HFF-Myc (cell line): Measurements from ENCODE around the gene FOXD1.
A peak's percentile ranks its signal among the peaks of the same experiment; 100 is the strongest.
"Not testable (repeated sequence)": the region's sequence is repeated elsewhere in the genome, so short reads cannot be mapped to it uniquely, and the experiment has no call there.

ENCODE experiments used
- DNase-seq: peaks from one replicate; pipeline ENCODE4 v3.0.0-alpha.2; 2011; ENCODE audit warnings: low read depth; ENCODE audit errors: extremely low read depth
- H3K4me3 ChIP-seq: replicated peaks from 2 replicates; pipeline ENCODE4 v1.5.1; 2011; ENCODE audit warnings: low read depth, mild to moderate bottlenecking, control low read depth, low read length
- TF ChIP-seq, protein P1 (sequence below): IDR thresholded peaks from 2 replicates; pipeline ENCODE4 v1.5.1; 2012; ENCODE audit warnings: mild to moderate bottlenecking, low read depth, low read length, control low read depth; ENCODE audit errors: missing control alignments

Gene FOXD1

DNA sequence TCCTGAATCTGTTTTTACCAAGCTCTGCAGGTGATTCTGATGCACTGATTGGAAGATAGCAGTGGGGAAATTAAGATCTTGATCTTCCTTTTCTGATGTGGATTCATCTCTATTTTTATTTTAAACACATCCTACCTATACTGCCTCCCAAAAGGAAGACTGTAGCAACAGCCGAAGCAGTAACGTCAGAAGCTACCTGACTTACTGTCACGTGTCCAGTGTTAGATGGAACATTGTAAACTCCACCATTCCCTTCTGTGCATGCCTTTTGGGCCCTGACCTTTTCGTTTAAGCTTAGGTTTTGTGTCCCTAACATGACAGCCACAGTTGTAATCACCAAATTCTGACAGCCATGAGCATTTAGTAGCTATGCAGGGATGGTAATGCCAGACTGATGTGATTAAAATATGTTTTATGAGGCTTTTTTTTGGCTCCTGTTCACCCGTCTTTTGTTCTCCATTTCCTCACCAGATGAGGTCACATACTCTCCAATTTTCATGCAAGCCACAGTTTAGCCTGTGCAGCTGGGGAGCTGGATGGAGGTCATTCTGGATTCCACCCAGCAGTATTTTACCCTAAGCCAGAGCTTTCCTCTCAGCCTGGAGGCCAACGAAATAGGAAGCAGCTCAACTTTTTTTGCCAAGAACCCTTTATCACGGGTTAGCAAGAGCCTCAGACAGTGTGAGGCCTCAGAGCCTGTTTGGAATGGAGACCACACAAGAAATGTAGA is 15.6 kb upstream of the FOXD1 start:
- peak; percentile 52 for DNase-seq
- TF ChIP-seq, protein P1, sequence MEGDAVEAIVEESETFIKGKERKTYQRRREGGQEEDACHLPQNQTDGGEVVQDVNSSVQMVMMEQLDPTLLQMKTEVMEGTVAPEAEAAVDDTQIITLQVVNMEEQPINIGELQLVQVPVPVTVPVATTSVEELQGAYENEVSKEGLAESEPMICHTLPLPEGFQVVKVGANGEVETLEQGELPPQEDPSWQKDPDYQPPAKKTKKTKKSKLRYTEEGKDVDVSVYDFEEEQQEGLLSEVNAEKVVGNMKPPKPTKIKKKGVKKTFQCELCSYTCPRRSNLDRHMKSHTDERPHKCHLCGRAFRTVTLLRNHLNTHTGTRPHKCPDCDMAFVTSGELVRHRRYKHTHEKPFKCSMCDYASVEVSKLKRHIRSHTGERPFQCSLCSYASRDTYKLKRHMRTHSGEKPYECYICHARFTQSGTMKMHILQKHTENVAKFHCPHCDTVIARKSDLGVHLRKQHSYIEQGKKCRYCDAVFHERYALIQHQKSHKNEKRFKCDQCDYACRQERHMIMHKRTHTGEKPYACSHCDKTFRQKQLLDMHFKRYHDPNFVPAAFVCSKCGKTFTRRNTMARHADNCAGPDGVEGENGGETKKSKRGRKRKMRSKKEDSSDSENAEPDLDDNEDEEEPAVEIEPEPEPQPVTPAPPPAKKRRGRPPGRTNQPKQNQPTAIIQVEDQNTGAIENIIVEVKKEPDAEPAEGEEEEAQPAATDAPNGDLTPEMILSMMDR: no peak
- no peak overlapping the region for H3K4me3 ChIP-seq

DNA sequence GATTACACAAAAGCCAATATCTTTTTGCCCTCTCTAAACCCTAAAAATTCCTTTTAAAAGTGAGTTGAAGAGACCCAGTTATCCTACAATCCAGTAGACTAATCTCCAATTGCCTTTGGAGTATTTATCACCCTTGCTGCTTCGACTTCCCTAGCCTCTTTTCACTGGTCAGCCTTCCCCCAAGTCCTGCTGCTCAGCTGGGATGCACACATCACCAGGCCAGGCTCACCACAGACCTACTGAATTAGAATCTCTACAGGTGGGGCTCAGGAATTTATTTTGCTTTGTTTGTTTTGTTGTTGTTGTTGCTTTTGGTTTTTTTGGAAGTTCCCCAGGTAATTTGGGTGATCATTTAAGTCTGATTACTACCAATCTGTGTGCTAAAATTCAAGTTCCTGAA is 11.6 kb upstream of the FOXD1 start:
- no peak overlapping the region for H3K4me3 ChIP-seq
- TF ChIP-seq, protein P1: no peak
- no peak for DNase-seq

DNA sequence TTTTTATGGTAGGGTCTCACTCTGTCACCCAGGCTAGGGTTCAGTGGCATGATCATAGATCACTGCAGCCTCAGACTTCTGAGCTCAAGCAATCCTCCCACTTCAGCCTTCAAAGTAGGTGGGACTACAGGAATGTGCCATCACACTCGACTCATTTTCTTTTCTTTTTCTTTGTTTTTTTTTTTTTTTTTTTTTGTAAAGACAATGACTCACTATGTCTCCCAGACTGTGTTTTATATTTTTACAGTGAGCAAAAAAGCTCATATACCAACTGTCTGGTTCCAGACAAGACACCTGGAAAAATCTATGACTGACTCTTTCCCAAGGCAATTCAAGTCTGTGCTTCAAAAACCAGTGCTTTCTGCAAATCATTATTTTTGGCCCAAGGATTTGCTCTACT is 10.8 kb upstream of the FOXD1 start:
- DNase-seq: no peak
- TF ChIP-seq, protein P1: no peak
- no peak overlapping the region for H3K4me3 ChIP-seq

DNA sequence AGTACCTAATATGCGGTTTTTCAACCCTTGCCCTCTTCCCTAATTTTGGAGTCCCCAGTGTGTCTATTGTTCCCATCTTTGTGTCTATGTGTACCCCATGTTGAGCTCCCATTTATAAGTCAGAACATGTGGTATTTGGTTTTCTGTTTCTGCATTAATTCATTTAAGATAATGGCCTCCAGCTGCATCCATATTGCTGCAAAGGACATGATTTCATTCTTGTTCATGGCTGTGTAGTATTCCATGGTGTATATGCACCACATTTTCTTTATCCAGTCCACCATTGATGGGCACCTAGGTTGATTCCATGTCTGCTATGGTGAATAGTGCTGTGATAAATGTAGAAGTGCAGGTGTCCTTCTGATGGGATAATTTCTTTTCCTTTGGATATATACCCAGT is 7.9 kb upstream of the FOXD1 start:
- not testable (repeated sequence) for H3K4me3 ChIP-seq

DNA sequence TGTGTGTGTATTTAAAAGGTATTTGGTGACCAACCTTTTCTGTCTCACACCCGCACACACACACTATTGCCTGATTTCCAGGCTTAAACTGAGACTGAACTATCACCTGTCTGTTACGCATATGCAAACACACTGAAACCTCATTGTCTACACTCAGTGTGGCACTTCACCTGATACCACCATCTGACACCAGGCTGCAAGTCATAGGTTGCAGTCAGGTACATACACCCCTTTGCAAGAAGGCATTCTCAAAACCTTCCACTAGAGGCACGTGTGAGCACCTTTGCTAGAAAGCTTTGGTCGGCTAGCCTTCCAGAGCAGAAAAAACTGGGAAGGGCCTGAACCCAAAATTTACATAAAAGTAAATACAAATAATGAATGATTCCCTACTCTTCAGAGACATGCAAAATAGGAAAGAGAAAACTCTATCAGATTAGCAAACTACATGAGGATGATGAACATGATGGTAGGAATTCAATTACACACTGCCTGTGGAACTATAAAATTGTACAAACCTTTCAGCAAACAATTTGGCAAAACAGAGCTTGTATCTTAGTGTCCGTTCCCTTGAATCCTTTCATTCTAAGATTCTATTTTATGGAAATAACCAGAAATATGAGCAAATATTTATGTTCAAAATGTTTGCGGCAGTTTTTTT is 5.9 kb upstream of the FOXD1 start:
- DNase-seq: no peak
- H3K4me3 ChIP-seq: no peak overlapping the region
- TF ChIP-seq, protein P1: peak; percentile 86

More for the DNA sequence above, 7.9 kb upstream of the FOXD1 start:
- not testable (repeated sequence) for DNase-seq

DNA sequence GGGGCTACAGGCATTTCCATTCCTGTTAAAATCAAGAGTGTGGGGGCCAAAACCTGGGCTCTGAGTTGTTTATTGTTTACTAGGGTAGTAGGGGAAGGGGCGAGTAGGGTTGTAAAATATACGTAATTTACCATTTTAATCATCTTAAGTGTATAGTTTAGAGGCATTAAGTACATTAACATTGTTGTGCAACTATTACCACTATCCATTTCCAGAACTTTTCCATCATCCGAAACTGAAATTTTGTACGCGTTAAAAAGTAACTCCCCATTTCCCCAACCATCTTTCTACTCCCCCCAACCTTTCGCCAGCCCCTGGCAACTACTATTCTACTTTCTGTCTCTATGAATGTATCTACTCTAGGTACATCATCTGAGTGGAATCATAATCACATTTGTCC is 3.6 kb upstream of the FOXD1 start:
- no peak for DNase-seq
- TF ChIP-seq, protein P1: no peak
- H3K4me3 ChIP-seq: no peak overlapping the region

DNA sequence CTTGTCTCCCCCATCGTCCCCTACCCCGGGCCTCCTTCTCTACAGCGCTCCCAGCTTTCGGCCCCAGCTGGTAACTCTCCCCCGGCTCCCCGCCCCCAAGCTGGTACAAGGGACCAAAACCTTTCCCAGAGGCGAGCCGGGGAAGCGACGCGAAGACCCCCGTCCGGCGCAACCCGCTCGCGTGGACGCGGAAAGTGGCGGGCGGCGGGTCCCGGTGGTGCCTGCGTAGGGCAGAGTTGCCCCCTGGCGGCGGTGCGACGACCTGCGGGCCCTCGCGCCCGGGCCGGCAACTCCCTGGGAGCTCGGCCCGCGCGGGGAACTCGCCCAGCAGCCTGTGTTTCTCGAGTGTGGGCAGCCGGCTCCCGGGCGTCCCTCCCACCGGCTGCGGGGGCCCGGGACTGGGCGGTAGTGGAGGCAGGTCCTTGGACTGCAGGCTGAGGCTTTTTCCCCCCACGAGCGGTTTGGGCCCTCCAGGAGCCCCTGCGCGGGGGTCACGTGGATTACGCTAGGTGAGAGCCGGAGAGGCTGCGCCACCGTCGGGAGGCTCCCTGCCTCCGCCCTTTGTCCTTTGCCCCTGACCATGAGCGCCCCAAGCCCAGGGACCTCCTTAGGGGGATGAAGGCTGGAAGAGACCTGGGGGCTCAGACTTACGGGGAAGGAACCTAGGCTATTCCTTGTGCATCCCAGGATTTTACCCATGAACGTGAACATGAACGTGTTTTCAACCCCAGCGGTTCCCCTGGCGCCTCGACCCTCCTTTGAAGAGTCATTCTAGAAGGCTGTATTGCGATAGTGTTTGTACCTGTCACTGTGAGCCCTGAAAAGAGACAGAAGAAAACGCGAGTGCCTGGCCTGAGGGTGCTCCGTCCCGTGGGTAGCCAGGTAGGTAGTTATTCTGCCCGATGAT is 2.9 kb upstream of the FOXD1 start:
- peak overlapping the region; percentile 41 for H3K4me3 ChIP-seq
- DNase-seq: no peak
- TF ChIP-seq, protein P1: peak; percentile 81
